ENCODE measurements around the gene HMG20A.

The HMG20A gene

DNA sequence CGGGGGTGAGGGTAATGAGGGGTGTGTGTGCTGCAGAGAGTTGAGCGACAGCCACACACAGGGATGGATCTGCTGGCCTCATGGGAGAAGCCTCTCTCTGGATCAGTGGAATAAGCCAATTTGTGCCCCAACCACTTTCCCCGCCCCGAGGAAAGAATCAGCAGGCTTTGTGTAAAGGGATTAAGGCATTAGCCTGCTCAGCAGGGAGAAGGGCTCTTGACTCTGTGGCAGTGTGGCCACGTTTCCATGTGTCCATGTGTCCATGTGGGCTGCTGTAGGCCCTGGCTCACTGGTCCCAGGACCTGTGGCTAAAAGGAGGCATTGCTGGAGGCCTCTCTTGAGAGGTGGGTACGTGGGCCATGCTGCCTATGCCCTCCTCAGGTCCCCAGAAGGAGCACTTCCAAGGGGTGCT, 104.7 kb downstream of the HMG20A start:
- H3K27ac ChIP-seq (ENCODE audit: low read depth, low read length), result no peak overlapping the region
- no peak overlapping the region for H3K4ac ChIP-seq (ENCODE audit: low read depth, low read length)
- no peaks in the 10 kb centered on the region for H3K36me3 ChIP-seq (ENCODE audit: control insufficient read depth, insufficient read depth, low read length)
- peak overlapping the region; percentile 40 for H3K56ac ChIP-seq (ENCODE audit: low read length)
- no peaks in the 10 kb centered on the region for H3K27me3 ChIP-seq (ENCODE audit: insufficient read depth, low read length, poor library complexity)
- peak overlapping the region; percentile 91 for H2AK5ac ChIP-seq (ENCODE audit: low read length)
- no peak overlapping the region for H3K4me2 ChIP-seq (ENCODE audit: low read length)
- peaks cover 41% of the 10 kb centered on the region for H3K4me1 ChIP-seq (ENCODE audit: control insufficient read depth, low read depth, low read length)
- H3K4me3 ChIP-seq (ENCODE audit: low read length), result no peak overlapping the region
- H2BK5ac ChIP-seq (ENCODE audit: low read length), result no peak overlapping the region
- no peaks in the 10 kb centered on the region for H3K79me1 ChIP-seq (ENCODE audit: low read length)
- no peak overlapping the region for H3K23ac ChIP-seq (ENCODE audit: low read length)
- no peaks in the 10 kb centered on the region for H3K79me2 ChIP-seq (ENCODE audit: control insufficient read depth, insufficient read depth, low read length)
- WGBS (ENCODE audit: extremely low coverage, insufficient coverage, low lambda C conversion rate), result no CpG with 5 or more reads among the region's 6 CpGs
- no peak overlapping the region for H2BK15ac ChIP-seq (replicated peaks; ENCODE audit: low read depth)
- no peak overlapping the region for H3K9ac ChIP-seq (ENCODE audit: low read length)
- H2BK120ac ChIP-seq (ENCODE audit: low read depth, low read length), result no peak overlapping the region
- H3K18ac ChIP-seq (ENCODE audit: low read length), result no peak overlapping the region
- H4K8ac ChIP-seq (ENCODE audit: low read depth, low read length), result no peak overlapping the region
- peak; percentile 90 for DNase-seq
- H4K5ac ChIP-seq (ENCODE audit: low read length), result no peak overlapping the region

- DNase-seq, result no peak
- no peak overlapping the region for H3K4me2 ChIP-seq (ENCODE audit: low read length)
- no peak overlapping the region for H2BK120ac ChIP-seq (ENCODE audit: low read depth, low read length)
- no peak overlapping the region for H4K8ac ChIP-seq (ENCODE audit: low read depth, low read length)
- no peak overlapping the region for H3K27ac ChIP-seq (ENCODE audit: low read depth, low read length)
- H2BK15ac ChIP-seq (replicated peaks; ENCODE audit: low read depth), result no peak overlapping the region
- no peak overlapping the region for H3K18ac ChIP-seq (ENCODE audit: low read length)
- no peak overlapping the region for H4K5ac ChIP-seq (ENCODE audit: low read length)
- H3K36me3 ChIP-seq (ENCODE audit: control insufficient read depth, insufficient read depth, low read length), result no peaks in the 10 kb centered on the region
- H3K4me3 ChIP-seq (ENCODE audit: low read length), result no peak overlapping the region
- no peaks in the 10 kb centered on the region for H3K79me2 ChIP-seq (ENCODE audit: control insufficient read depth, insufficient read depth, low read length)
- H3K27me3 ChIP-seq (ENCODE audit: insufficient read depth, low read length, poor library complexity), result no peaks in the 10 kb centered on the region
- peak overlapping the region; percentile 81 for H3K56ac ChIP-seq (ENCODE audit: low read length)
- H3K4me1 ChIP-seq (ENCODE audit: control insufficient read depth, low read depth, low read length), result peaks cover 41% of the 10 kb centered on the region
- H3K9ac ChIP-seq (ENCODE audit: low read length), result no peak overlapping the region
- peak overlapping the region; percentile 55 for H2BK5ac ChIP-seq (ENCODE audit: low read length)
- H3K4ac ChIP-seq (ENCODE audit: low read depth, low read length), result no peak overlapping the region
- peak overlapping the region; percentile 94 for H2AK5ac ChIP-seq (ENCODE audit: low read length)
- no peaks in the 10 kb centered on the region for H3K79me1 ChIP-seq (ENCODE audit: low read length)
- WGBS (ENCODE audit: extremely low coverage, insufficient coverage, low lambda C conversion rate), result no CpG with 5 or more reads among the region's 11 CpGs
- H3K23ac ChIP-seq (ENCODE audit: low read length), result no peak overlapping the region
Observed at GRCh38 chr15:77525907-77526594, 105.4 kb downstream of the HMG20A start.

DNA sequence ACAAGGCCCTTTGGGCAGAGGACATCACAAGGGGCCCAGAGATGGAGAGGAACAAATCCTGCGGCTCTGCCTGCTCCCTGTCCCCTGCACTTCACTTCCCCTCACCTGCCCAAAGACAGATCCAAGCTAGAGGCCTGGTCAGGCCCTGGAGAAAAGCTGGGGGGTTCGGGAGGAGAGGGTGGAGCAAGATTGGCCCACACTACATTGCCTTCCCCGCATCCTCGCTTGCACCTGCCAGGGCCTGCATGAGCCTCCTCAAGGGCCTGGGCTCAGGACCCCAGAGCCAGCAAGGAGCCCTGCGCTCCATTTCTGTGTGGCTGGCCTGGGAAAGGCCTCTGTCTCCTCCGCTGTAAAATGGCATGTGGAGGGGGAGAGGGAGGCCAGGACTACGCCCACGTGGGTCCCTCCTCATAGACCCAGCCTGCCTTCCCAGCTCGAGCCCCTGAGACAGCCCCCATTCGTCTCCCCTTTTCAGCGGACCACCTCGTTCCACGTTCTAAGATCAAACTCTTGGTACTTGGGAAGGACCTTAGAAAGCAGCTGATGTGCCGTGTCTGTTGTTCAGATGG, 106.0 kb downstream of the HMG20A start:
- H2AK5ac ChIP-seq (ENCODE audit: low read length), result peak overlapping the region; percentile 40
- no peak overlapping the region for H3K4me2 ChIP-seq (ENCODE audit: low read length)
- H3K79me1 ChIP-seq (ENCODE audit: low read length), result no peaks in the 10 kb centered on the region
- DNase-seq, result no peak
- no peaks in the 10 kb centered on the region for H3K27me3 ChIP-seq (ENCODE audit: insufficient read depth, low read length, poor library complexity)
- H3K4ac ChIP-seq (ENCODE audit: low read depth, low read length), result peak overlapping the region; percentile 56
- no peak overlapping the region for H3K18ac ChIP-seq (ENCODE audit: low read length)
- H3K4me1 ChIP-seq (ENCODE audit: control insufficient read depth, low read depth, low read length), result peaks cover 41% of the 10 kb centered on the region
- no peak overlapping the region for H3K4me3 ChIP-seq (ENCODE audit: low read length)
- peak overlapping the region; percentile 13 for H3K27ac ChIP-seq (ENCODE audit: low read depth, low read length)
- H3K9ac ChIP-seq (ENCODE audit: low read length), result peak overlapping the region; percentile 10
- no peaks in the 10 kb centered on the region for H3K79me2 ChIP-seq (ENCODE audit: control insufficient read depth, insufficient read depth, low read length)
- no peak overlapping the region for H4K5ac ChIP-seq (ENCODE audit: low read length)
- H4K8ac ChIP-seq (ENCODE audit: low read depth, low read length), result no peak overlapping the region
- H2BK15ac ChIP-seq (replicated peaks; ENCODE audit: low read depth), result no peak overlapping the region
- WGBS (ENCODE audit: extremely low coverage, insufficient coverage, low lambda C conversion rate), result no CpG with 5 or more reads among the region's 14 CpGs
- H3K36me3 ChIP-seq (ENCODE audit: control insufficient read depth, insufficient read depth, low read length), result no peaks in the 10 kb centered on the region
- H2BK120ac ChIP-seq (ENCODE audit: low read depth, low read length), result no peak overlapping the region
- peak overlapping the region; percentile 81 for H3K56ac ChIP-seq (ENCODE audit: low read length)
- peak overlapping the region; percentile 73 for H2BK5ac ChIP-seq (ENCODE audit: low read length)
- no peak overlapping the region for H3K23ac ChIP-seq (ENCODE audit: low read length)

- H2BK120ac ChIP-seq (ENCODE audit: low read depth, low read length), result peak overlapping the region; percentile 1
- H2AK5ac ChIP-seq (ENCODE audit: low read length), result peak overlapping the region; percentile 88
- H4K5ac ChIP-seq (ENCODE audit: low read length), result no peak overlapping the region
- H2BK15ac ChIP-seq (replicated peaks; ENCODE audit: low read depth), result no peak overlapping the region
- H3K36me3 ChIP-seq (ENCODE audit: control insufficient read depth, insufficient read depth, low read length), result no peaks in the 10 kb centered on the region
- H2BK5ac ChIP-seq (ENCODE audit: low read length), result peak overlapping the region; percentile 73
- DNase-seq, result peak; percentile 92
- no peak overlapping the region for H3K4me3 ChIP-seq (ENCODE audit: low read length)
- peak overlapping the region; percentile 10 for H3K9ac ChIP-seq (ENCODE audit: low read length)
- H3K56ac ChIP-seq (ENCODE audit: low read length), result peak overlapping the region; percentile 81
- no peak overlapping the region for H4K8ac ChIP-seq (ENCODE audit: low read depth, low read length)
- H3K4ac ChIP-seq (ENCODE audit: low read depth, low read length), result peak overlapping the region; percentile 58
- no peak overlapping the region for H3K4me2 ChIP-seq (ENCODE audit: low read length)
- H3K27me3 ChIP-seq (ENCODE audit: insufficient read depth, low read length, poor library complexity), result no peaks in the 10 kb centered on the region
- no peaks in the 10 kb centered on the region for H3K79me1 ChIP-seq (ENCODE audit: low read length)
- H3K18ac ChIP-seq (ENCODE audit: low read length), result peak overlapping the region; percentile 51
- peaks cover 41% of the 10 kb centered on the region for H3K4me1 ChIP-seq (ENCODE audit: control insufficient read depth, low read depth, low read length)
- no peaks in the 10 kb centered on the region for H3K79me2 ChIP-seq (ENCODE audit: control insufficient read depth, insufficient read depth, low read length)
- no peak overlapping the region for H3K23ac ChIP-seq (ENCODE audit: low read length)
- peak overlapping the region; percentile 52 for H3K27ac ChIP-seq (ENCODE audit: low read depth, low read length)
- WGBS (ENCODE audit: extremely low coverage, insufficient coverage, low lambda C conversion rate), result no CpG with 5 or more reads among the region's 15 CpGs
Observed at GRCh38 chr15:77527164-77527778, 106.6 kb downstream of the HMG20A start.

DNA sequence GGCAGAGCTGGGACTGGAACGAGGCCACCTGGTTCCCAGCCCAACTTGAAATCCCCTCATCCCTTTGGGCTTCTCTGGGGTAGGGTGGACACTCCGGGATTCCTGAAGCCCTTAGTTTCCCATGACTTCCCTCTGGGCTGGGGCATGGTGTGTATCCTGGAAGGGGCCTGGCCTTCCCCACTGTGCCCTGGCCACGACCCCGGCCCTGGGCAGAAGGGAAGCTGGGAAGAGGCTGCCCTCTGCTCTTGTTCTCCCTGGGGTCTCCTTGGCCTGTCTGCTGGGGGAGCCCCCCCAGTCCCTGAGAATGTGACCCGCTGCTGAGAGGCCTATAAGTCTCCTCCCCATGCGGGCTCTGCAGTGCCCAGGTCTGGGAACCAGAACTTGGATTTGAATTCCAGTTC, 107.1 kb downstream of the HMG20A start:
- Histone ChIP-seq H3K56ac (ENCODE audit: low read length) (peak overlapping the region; percentile 49), H3K79me1 (ENCODE audit: low read length) (no peaks in the 10 kb centered on the region), H2BK15ac (replicated peaks; ENCODE audit: low read depth) (no peak overlapping the region), H4K5ac (ENCODE audit: low read length) (no peak overlapping the region), H3K4me3 (ENCODE audit: low read length) (no peak overlapping the region), H3K23ac (ENCODE audit: low read length) (no peak overlapping the region), H3K36me3 (ENCODE audit: control insufficient read depth, insufficient read depth, low read length) (no peaks in the 10 kb centered on the region), H2BK120ac (ENCODE audit: low read depth, low read length) (peak overlapping the region; percentile 21), H3K4ac (ENCODE audit: low read depth, low read length) (peak overlapping the region; percentile 58), H3K9ac (ENCODE audit: low read length) (peak overlapping the region; percentile 3), H3K27me3 (ENCODE audit: insufficient read depth, low read length, poor library complexity) (no peaks in the 10 kb centered on the region), H2AK5ac (ENCODE audit: low read length) (peak overlapping the region; percentile 88), H3K4me1 (ENCODE audit: control insufficient read depth, low read depth, low read length) (peaks cover 41% of the 10 kb centered on the region), H2BK5ac (ENCODE audit: low read length) (peak overlapping the region; percentile 71), H4K8ac (ENCODE audit: low read depth, low read length) (no peak overlapping the region), H3K18ac (ENCODE audit: low read length) (peak overlapping the region; percentile 51), H3K4me2 (ENCODE audit: low read length) (no peak overlapping the region), H3K79me2 (ENCODE audit: control insufficient read depth, insufficient read depth, low read length) (no peaks in the 10 kb centered on the region), H3K27ac (ENCODE audit: low read depth, low read length) (peak overlapping the region; percentile 52)
- DNase-seq, result no peak
- WGBS (ENCODE audit: extremely low coverage, insufficient coverage, low lambda C conversion rate), result no CpG with 5 or more reads among the region's 6 CpGs

All from mesendoderm (in vitro differentiated cells).